Caco-2 (cell line): ENCODE results near the gene THBS2. TPM values are rescaled to one million over a fixed set of nuclear protein-coding genes. Genes with fewer than 3 reads are reported as not detected.

Experiments
- BruUV-seq: library from RNA; stranded (reverse); fragments of 400-500 nt; replicated peaks from 2 replicates; lab custom pipeline; 2021; lab: Mats Ljungman, UMichigan
- CTCF ChIA-PET: fragments of 300-600 bp; sonication (Branson Sonifier 250); formaldehyde crosslinking; loops from one replicate; lab custom pipeline; 2022; ENCODE audit warnings: antibody characterized with exemption; lab: Charles Lee
- POLR2A ChIA-PET: fragments of 300-600 bp; sonication (Branson Sonifier 250); formaldehyde crosslinking; loops from one replicate; lab custom pipeline; 2022; ENCODE audit warnings: antibody characterized with exemption; lab: Charles Lee
- DNase-seq, 2 experiments: peaks; one replicate each; pipeline versions ENCODE4 v3.0.0 to v3.0.0-alpha.2; 2020 to 2022
- H3K27me3 ChIP-seq: replicated peaks from 2 replicates; pipeline ENCODE4 v1.6.0; 2011; ENCODE audit warnings: low read length; ENCODE audit not compliant: control insufficient read depth, insufficient read depth
- H3K36me3 ChIP-seq: 2 replicates; pipeline ENCODE4 v1.5.1; 2011; ENCODE audit warnings: low read length; ENCODE audit not compliant: control insufficient read depth, insufficient read depth
- H3K4me1 ChIP-seq: fragments of 250-450 bp; sonication (Bioruptor Pico); 2 replicates; pipeline ENCODE4 v1.5.1; 2020; ENCODE audit warnings: mild to moderate bottlenecking
- H3K4me3 ChIP-seq: 2 replicates; pipeline ENCODE4 v1.5.1; 2011; ENCODE audit warnings: low read depth, mild to moderate bottlenecking, control low read depth, low read length
- H3K9me3 ChIP-seq: fragments of 250-450 bp; sonication (Bioruptor Pico); 2 replicates; pipeline ENCODE4 v1.5.1; 2020; ENCODE audit warnings: mild to moderate bottlenecking, moderate library complexity
- H3K27ac Mint-ChIP-seq: one replicate; pipeline ENCODE4 v1.8.0; 2022; ENCODE audit warnings: mixed read lengths; ENCODE audit not compliant: unreplicated experiment
- H3K27me3 Mint-ChIP-seq: one replicate; pipeline ENCODE4 v1.8.0; 2022; ENCODE audit warnings: mixed read lengths; ENCODE audit not compliant: insufficient read depth, unreplicated experiment
- H3K36me3 Mint-ChIP-seq: one replicate; pipeline ENCODE4 v1.8.0; 2022; ENCODE audit warnings: mild to moderate bottlenecking, mixed read lengths; ENCODE audit not compliant: insufficient read depth, unreplicated experiment
- H3K4me1 Mint-ChIP-seq: one replicate; pipeline ENCODE4 v1.8.0; 2022; ENCODE audit warnings: low read depth, mixed read lengths; ENCODE audit not compliant: unreplicated experiment
- H3K4me3 Mint-ChIP-seq: one replicate; pipeline ENCODE4 v1.8.0; 2022; ENCODE audit warnings: mild to moderate bottlenecking, moderate library complexity, mixed read lengths; ENCODE audit not compliant: unreplicated experiment
- H3K9me3 Mint-ChIP-seq: one replicate; pipeline ENCODE4 v1.8.0; 2022; ENCODE audit warnings: mixed read lengths; ENCODE audit not compliant: unreplicated experiment
- CTCF ChIP-seq, 2 experiments: fragments of 200-600 bp in 1 of 2; IDR thresholded peaks; 1 replicate in 1 of 2; 2 replicates in 1 of 2; pipeline versions ENCODE4 v1.5.1 to v1.8.0; 2011 to 2022; ENCODE audit warnings: antibody characterized with exemption in 1 of 2, control low read depth in 1 of 2, inconsistent platforms in 1 of 2, low read depth in 1 of 2, low read length in 1 of 2, mild to moderate bottlenecking in 1 of 2, moderate library complexity in 1 of 2; ENCODE audit not compliant: insufficient read depth in 1 of 2, severe bottlenecking in 1 of 2, unreplicated experiment in 1 of 2
- intact Hi-C: fragments of 100-400 bp; cut with micrococcal nuclease; formaldehyde crosslinking; loops from one replicate; pipeline ENCODE4 v1.10.0; 2022; ENCODE audit not compliant: unreplicated experiment
- total RNA-seq: library from RNA; stranded (reverse); gene quantifications from 2 replicates; pipeline ENCODE4 v1.2.3, GENCODE V29; 2022

Gene THBS2
- total RNA-seq, 1 experiment from 2014 or later: 0.07 TPM

- H3K27me3 Mint-ChIP-seq: no peaks in the 10 kb centered on the region
- no peaks in the 10 kb centered on the region for H3K36me3 ChIP-seq
- H3K4me1 ChIP-seq: no peaks in the 10 kb centered on the region
- no peaks in the 10 kb centered on the region for H3K9me3 ChIP-seq
- ChIA-PET CTCF (no interaction called here), POLR2A (no interaction called here)
- no TSS peak for BruUV-seq
- no peak for TF ChIP-seq CTCF (IDR thresholded peaks at IDR 0.05; ENCODE audit: insufficient read depth in 1 of 2, low read depth in 1 of 2, low read length in 1 of 2, severe bottlenecking in 1 of 2, unreplicated experiment in 1 of 2)
- H3K9me3 Mint-ChIP-seq: peaks cover 23% of the 10 kb centered on the region
- no peaks in the 10 kb centered on the region for H3K36me3 Mint-ChIP-seq
- intact Hi-C loops: no loop called here
- no peak overlapping the region for H3K4me3 Mint-ChIP-seq
- no peak overlapping the region for H3K4me3 ChIP-seq
- H3K27ac Mint-ChIP-seq: no peak overlapping the region
- H3K27me3 ChIP-seq: no peaks in the 10 kb centered on the region
- DNase-seq: no peak
- no peaks in the 10 kb centered on the region for H3K4me1 Mint-ChIP-seq
Measured at GRCh38 chr6:169223006-169223405, 30.6 kb downstream of the THBS2 start.

GRCh38 chr6:169222126-169222525 lies 31.5 kb downstream of the THBS2 start:
- no peaks in the 10 kb centered on the region for H3K9me3 ChIP-seq
- H3K4me1 ChIP-seq: no peaks in the 10 kb centered on the region
- H3K27me3 Mint-ChIP-seq: no peaks in the 10 kb centered on the region
- no peak overlapping the region for H3K4me3 ChIP-seq
- no peaks in the 10 kb centered on the region for H3K4me1 Mint-ChIP-seq
- H3K27me3 ChIP-seq: no peaks in the 10 kb centered on the region
- no peaks in the 10 kb centered on the region for H3K36me3 Mint-ChIP-seq
- peaks cover 27% of the 10 kb centered on the region for H3K9me3 Mint-ChIP-seq
- no TSS peak for BruUV-seq
- TF ChIP-seq CTCF (IDR thresholded peaks at IDR 0.05; ENCODE audit: insufficient read depth in 1 of 2, low read depth in 1 of 2, low read length in 1 of 2, severe bottlenecking in 1 of 2, unreplicated experiment in 1 of 2): no peak
- H3K27ac Mint-ChIP-seq: no peak overlapping the region
- CTCF ChIA-PET: no interaction called here
- H3K36me3 ChIP-seq: no peaks in the 10 kb centered on the region
- H3K4me3 Mint-ChIP-seq: no peak overlapping the region
- POLR2A ChIA-PET: no interaction called here
- DNase-seq: no peak
- intact Hi-C loops: no loop called here

- H3K36me3 ChIP-seq: no peaks in the 10 kb centered on the region
- Mint-ChIP-seq H3K27me3 (no peaks in the 10 kb centered on the region), H3K36me3 (no peaks in the 10 kb centered on the region), H3K27ac (no peak overlapping the region), H3K4me1 (no peaks in the 10 kb centered on the region), H3K4me3 (no peak overlapping the region), H3K9me3 (peaks cover 27% of the 10 kb centered on the region)
- CTCF ChIA-PET: no interaction called here
- no peaks in the 10 kb centered on the region for H3K9me3 ChIP-seq
- POLR2A ChIA-PET: no interaction called here
- H3K27me3 ChIP-seq: no peaks in the 10 kb centered on the region
- no peak overlapping the region for H3K4me3 ChIP-seq
- no peak for DNase-seq
- H3K4me1 ChIP-seq: no peaks in the 10 kb centered on the region
- TF ChIP-seq CTCF (IDR thresholded peaks at IDR 0.05; ENCODE audit: insufficient read depth in 1 of 2, low read depth in 1 of 2, low read length in 1 of 2, severe bottlenecking in 1 of 2, unreplicated experiment in 1 of 2): no peak
- no TSS peak for BruUV-seq
- intact Hi-C loops: no loop called here
Measured at GRCh38 chr6:169221264-169221663, 32.4 kb downstream of the THBS2 start.
